GM12865 (cell line): ENCODE measurements around the gene TUT1.
A peak's percentile ranks its signal among the peaks of the same experiment; 100 is the strongest.

Source experiments
- DNase-seq: peaks from one replicate; pipeline ENCODE4 v3.0.0; 2010; ENCODE audit warnings: low read depth
- H3K4me3 ChIP-seq: 2 replicates; pipeline ENCODE4 v1.5.1; 2011; ENCODE audit warnings: mild to moderate bottlenecking, low read depth, low read length, control low read depth
- TF ChIP-seq, protein P1 (sequence below): IDR thresholded peaks from 2 replicates; pipeline ENCODE4 v1.5.1; 2011; ENCODE audit warnings: low read length, control low read depth, low read depth, inconsistent platforms; ENCODE audit not compliant: insufficient read depth; ENCODE audit errors: missing control alignments

Gene TUT1

DNA sequence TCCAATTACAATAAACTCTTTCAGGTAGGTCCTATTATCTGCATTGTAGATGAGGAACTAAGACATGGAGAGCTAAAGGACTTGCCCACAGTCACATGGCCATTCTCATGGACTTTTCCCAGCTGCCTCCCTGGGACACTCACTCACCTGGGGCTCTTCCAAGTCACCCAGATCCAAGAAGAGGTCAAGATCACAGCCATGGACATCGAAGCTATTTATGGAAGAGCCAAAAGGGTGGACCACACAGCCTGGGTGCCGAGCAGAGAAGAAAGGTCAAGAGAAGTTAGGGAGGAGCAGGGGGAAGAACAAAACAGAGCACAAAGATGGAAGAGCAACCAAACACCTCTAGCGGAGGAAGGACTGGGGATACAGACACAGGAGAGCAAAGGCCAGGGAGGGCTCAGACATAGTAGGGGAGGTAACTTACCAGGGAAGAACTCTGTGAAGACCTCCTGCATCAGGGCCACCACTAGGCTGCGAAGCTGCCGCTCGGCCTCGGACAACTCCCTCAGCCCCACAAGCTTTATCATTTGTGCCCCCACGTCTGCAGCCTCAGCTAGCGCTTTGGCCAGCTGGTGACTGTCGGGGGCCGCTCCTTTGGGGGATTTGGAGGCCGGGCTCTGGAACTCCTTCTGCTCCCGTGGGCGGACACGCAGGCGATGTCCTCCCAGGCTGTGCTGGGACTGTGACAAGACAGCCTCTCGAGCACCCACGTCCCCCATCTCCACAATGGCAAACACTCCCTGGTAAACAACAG is 10.2 kb downstream of the TUT1 start:
- DNase-seq: no peak
- H3K4me3 ChIP-seq: no peak overlapping the region
- TF ChIP-seq, protein P1, sequence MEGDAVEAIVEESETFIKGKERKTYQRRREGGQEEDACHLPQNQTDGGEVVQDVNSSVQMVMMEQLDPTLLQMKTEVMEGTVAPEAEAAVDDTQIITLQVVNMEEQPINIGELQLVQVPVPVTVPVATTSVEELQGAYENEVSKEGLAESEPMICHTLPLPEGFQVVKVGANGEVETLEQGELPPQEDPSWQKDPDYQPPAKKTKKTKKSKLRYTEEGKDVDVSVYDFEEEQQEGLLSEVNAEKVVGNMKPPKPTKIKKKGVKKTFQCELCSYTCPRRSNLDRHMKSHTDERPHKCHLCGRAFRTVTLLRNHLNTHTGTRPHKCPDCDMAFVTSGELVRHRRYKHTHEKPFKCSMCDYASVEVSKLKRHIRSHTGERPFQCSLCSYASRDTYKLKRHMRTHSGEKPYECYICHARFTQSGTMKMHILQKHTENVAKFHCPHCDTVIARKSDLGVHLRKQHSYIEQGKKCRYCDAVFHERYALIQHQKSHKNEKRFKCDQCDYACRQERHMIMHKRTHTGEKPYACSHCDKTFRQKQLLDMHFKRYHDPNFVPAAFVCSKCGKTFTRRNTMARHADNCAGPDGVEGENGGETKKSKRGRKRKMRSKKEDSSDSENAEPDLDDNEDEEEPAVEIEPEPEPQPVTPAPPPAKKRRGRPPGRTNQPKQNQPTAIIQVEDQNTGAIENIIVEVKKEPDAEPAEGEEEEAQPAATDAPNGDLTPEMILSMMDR: no peak

- TF ChIP-seq, protein P1: no peak
- DNase-seq: no peak
- no peak overlapping the region for H3K4me3 ChIP-seq
Measured at GRCh38 chr11:62579252-62579651, 12.1 kb downstream of the TUT1 start.

DNA sequence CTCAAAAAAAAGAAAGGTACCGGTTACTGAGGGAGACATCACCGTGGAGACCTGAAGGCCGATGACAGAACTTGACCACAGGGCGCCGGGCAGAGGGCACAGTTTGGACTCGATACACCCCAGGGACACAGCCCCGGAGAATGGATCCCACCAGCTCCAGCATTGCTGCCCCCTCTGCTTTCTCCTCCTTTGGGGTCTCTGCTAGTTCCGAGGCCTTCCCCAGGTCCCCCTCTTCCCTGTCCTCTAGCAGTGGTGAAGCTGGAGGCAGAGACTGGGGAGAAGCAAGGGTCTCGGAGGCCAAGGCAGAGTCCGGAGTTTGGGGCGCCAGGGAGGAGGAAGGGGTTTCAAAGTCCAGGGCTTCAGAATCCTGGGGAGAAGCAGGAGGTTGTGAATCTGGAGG is 12.8 kb downstream of the TUT1 start:
- TF ChIP-seq, protein P1: no peak

DNA sequence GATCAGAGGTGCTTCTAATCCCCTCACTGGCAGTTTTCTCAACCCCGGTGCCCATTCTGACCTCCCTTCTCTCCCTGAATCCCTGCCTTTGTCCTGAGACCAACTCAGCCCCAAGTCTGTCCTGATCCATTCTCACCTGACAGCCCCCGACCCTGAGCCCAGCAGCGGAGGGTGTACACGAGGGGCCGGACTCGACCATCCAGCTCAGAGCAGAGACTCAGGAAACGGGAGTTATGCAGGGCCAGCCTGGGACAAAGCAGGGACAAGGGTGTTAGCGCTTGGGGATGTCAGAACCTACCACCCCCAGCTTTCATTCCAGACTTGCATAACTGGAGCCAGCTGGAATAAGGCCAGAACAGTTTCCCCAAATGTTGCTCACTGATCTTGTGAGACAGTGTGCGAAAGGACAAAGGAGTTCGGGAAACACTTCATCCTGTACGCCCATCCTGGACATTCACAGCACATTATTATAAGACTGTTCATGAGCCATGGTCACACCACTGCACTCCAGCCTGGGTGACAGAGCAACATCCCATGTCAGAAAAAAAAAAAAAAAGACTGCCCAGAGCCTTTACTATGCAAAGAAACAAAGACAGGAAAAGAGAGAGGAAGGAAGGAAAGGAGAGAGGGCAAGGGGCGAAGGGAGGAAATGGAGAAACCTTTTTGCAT is 14.1 kb downstream of the TUT1 start:
- no peak for DNase-seq
- TF ChIP-seq, protein P1: no peak
- no peak overlapping the region for H3K4me3 ChIP-seq

More for the DNA sequence above, 12.8 kb downstream of the TUT1 start:
- DNase-seq: no peak
- H3K4me3 ChIP-seq: no peak overlapping the region

- DNase-seq: no peak
- no peak overlapping the region for H3K4me3 ChIP-seq
- TF ChIP-seq, protein P1: no peak
Measured at GRCh38 chr11:62575837-62576236, 15.5 kb downstream of the TUT1 start.

DNA sequence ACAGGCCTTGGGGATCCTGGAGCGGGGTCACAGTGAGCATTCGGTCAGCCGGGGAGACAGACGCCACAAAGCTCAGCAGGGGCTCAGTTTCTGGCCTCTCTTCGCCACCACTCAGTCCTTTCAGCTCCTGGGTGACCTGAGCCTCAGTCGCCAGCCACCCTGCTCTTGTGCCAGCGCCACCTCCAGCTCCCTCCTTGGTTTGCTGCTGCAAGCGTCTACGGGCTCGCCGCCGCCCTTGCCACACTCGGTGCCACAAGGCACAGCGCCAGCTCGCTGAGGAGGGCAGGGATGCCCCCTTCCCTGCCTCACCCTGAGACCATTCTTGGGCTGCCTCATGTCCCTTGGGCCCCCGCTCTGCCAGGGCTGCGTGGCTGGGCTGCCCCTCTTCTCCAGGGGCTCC is 16.2 kb downstream of the TUT1 start:
- DNase-seq: no peak
- TF ChIP-seq, protein P1: no peak
- peak overlapping the region; percentile 85 for H3K4me3 ChIP-seq
